ENCODE data around the gene MUC3A.

The MUC3A gene

GRCh38 chr7:100947792-100948191 is 1.5 kb upstream of the MUC3A start:
- no peak overlapping the region for H3K9ac ChIP-seq (ENCODE audit: low read depth, low read length)
- no peaks in the 10 kb centered on the region for H3K36me3 ChIP-seq (ENCODE audit: insufficient read depth, low read length)
- peaks cover 23% of the 10 kb centered on the region for H3K4me1 ChIP-seq (ENCODE audit: insufficient read depth, low read length)
- no peak overlapping the region for H3K4me3 ChIP-seq (ENCODE audit: low read length)
- H3K27me3 ChIP-seq (ENCODE audit: insufficient read depth, low read length) = no peaks in the 10 kb centered on the region
- H3K9me3 ChIP-seq (ENCODE audit: insufficient read depth, low read depth, low read length) = peaks cover 4% of the 10 kb centered on the region
- H3K27ac ChIP-seq (ENCODE audit: low read depth, low read length) = no peak overlapping the region
- WGBS = 98% methylated on average over 5 of the region's 5 CpGs

GRCh38 chr7:100949933-100950443 is 654 bp downstream of the MUC3A start:
- 48% methylated on average over 15 of the region's 15 CpGs for WGBS
- peak overlapping the region; percentile 5; the same call in 1 of the 2 replicates for H3K4me3 ChIP-seq (ENCODE audit: low read length)

GRCh38 chr7:100951172-100951571 is 1.8 kb downstream of the MUC3A start:
- Histone ChIP-seq H3K27ac (ENCODE audit: low read depth, low read length) (no peak overlapping the region), H3K27me3 (ENCODE audit: insufficient read depth, low read length) (no peaks in the 10 kb centered on the region), H3K4me3 (ENCODE audit: low read length) (no peak overlapping the region), H3K36me3 (ENCODE audit: insufficient read depth, low read length) (no peaks in the 10 kb centered on the region), H3K9ac (ENCODE audit: low read depth, low read length) (no peak overlapping the region), H3K9me3 (ENCODE audit: insufficient read depth, low read depth, low read length) (no peaks in the 10 kb centered on the region), H3K4me1 (ENCODE audit: insufficient read depth, low read length) (peaks cover 19% of the 10 kb centered on the region)
- WGBS = 18% methylated on average over 6 of the region's 6 CpGs

More at GRCh38 chr7:100949933-100950443, 654 bp downstream of the MUC3A start:
- H3K9ac ChIP-seq (ENCODE audit: low read depth, low read length) = no peak overlapping the region
- H3K36me3 ChIP-seq (ENCODE audit: insufficient read depth, low read length) = no peaks in the 10 kb centered on the region
- no peaks in the 10 kb centered on the region for H3K9me3 ChIP-seq (ENCODE audit: insufficient read depth, low read depth, low read length)
- no peak overlapping the region for H3K27ac ChIP-seq (ENCODE audit: low read depth, low read length)
- H3K4me1 ChIP-seq (ENCODE audit: insufficient read depth, low read length) = peaks cover 19% of the 10 kb centered on the region
- no peaks in the 10 kb centered on the region for H3K27me3 ChIP-seq (ENCODE audit: insufficient read depth, low read length)

- WGBS = 76% methylated on average over 15 of the region's 15 CpGs
- H3K27me3 ChIP-seq (ENCODE audit: insufficient read depth, low read length) = no peaks in the 10 kb centered on the region
Measured at GRCh38 chr7:100951888-100952560, 2.7 kb downstream of the MUC3A start.

GRCh38 chr7:100952641-100953040 is 3.3 kb downstream of the MUC3A start:
- H3K4me3 ChIP-seq (ENCODE audit: low read length) = no peak overlapping the region
- no peak overlapping the region for H3K9ac ChIP-seq (ENCODE audit: low read depth, low read length)
- H3K9me3 ChIP-seq (ENCODE audit: insufficient read depth, low read depth, low read length) = no peaks in the 10 kb centered on the region
- H3K4me1 ChIP-seq (ENCODE audit: insufficient read depth, low read length) = peaks cover 16% of the 10 kb centered on the region
- no peak overlapping the region for H3K27ac ChIP-seq (ENCODE audit: low read depth, low read length)
- no peaks in the 10 kb centered on the region for H3K27me3 ChIP-seq (ENCODE audit: insufficient read depth, low read length)
- no peaks in the 10 kb centered on the region for H3K36me3 ChIP-seq (ENCODE audit: insufficient read depth, low read length)
- WGBS = 86% methylated on average over 2 of the region's 2 CpGs

More at GRCh38 chr7:100951888-100952560, 2.7 kb downstream of the MUC3A start:
- Histone ChIP-seq H3K27ac (ENCODE audit: low read depth, low read length) (no peak overlapping the region), H3K4me3 (ENCODE audit: low read length) (no peak overlapping the region), H3K9me3 (ENCODE audit: insufficient read depth, low read depth, low read length) (no peaks in the 10 kb centered on the region), H3K36me3 (ENCODE audit: insufficient read depth, low read length) (no peaks in the 10 kb centered on the region), H3K9ac (ENCODE audit: low read depth, low read length) (no peak overlapping the region), H3K4me1 (ENCODE audit: insufficient read depth, low read length) (peaks cover 16% of the 10 kb centered on the region)

- Histone ChIP-seq H3K27ac (ENCODE audit: low read depth, low read length) (no peak overlapping the region), H3K4me3 (ENCODE audit: low read length) (no peak overlapping the region), H3K36me3 (ENCODE audit: insufficient read depth, low read length) (no peaks in the 10 kb centered on the region), H3K9ac (ENCODE audit: low read depth, low read length) (no peak overlapping the region), H3K27me3 (ENCODE audit: insufficient read depth, low read length) (no peaks in the 10 kb centered on the region; the same call in 1 of the 2 replicates), H3K9me3 (ENCODE audit: insufficient read depth, low read depth, low read length) (peaks cover 3% of the 10 kb centered on the region; the same call in 1 of the 2 replicates), H3K4me1 (ENCODE audit: insufficient read depth, low read length) (no peaks in the 10 kb centered on the region)
- WGBS = 67% methylated on average over 12 of the region's 12 CpGs
Measured at GRCh38 chr7:100957832-100958421, 8.6 kb downstream of the MUC3A start.

GRCh38 chr7:100959894-100960293 is 10.6 kb downstream of the MUC3A start:
- 68% methylated on average over 2 of the region's 2 CpGs for WGBS
- Histone ChIP-seq H3K9ac (ENCODE audit: low read depth, low read length) (no peak overlapping the region), H3K27me3 (ENCODE audit: insufficient read depth, low read length) (peaks cover 7% of the 10 kb centered on the region; the same call in 1 of the 2 replicates), H3K27ac (ENCODE audit: low read depth, low read length) (no peak overlapping the region), H3K36me3 (ENCODE audit: insufficient read depth, low read length) (no peaks in the 10 kb centered on the region), H3K4me1 (ENCODE audit: insufficient read depth, low read length) (0 out of 2 replicates have a peak, but pooled peaks cover 5% of the 10 kb centered on the region), H3K4me3 (ENCODE audit: low read length) (no peak overlapping the region), H3K9me3 (ENCODE audit: insufficient read depth, low read depth, low read length) (peaks cover 3% of the 10 kb centered on the region; the same call in 1 of the 2 replicates)

GRCh38 chr7:100962537-100962936 is 13.2 kb downstream of the MUC3A start:
- H3K9ac ChIP-seq (ENCODE audit: low read depth, low read length) = no peak overlapping the region
- no peaks in the 10 kb centered on the region for H3K36me3 ChIP-seq (ENCODE audit: insufficient read depth, low read length)
- H3K27ac ChIP-seq (ENCODE audit: low read depth, low read length) = no peak overlapping the region
- H3K4me3 ChIP-seq (ENCODE audit: low read length) = no peak overlapping the region
- H3K27me3 ChIP-seq (ENCODE audit: insufficient read depth, low read length) = peaks cover 26% of the 10 kb centered on the region
- H3K9me3 ChIP-seq (ENCODE audit: insufficient read depth, low read depth, low read length) = peaks cover 3% of the 10 kb centered on the region; the same call in 1 of the 2 replicates
- WGBS = 90% methylated on average over 3 of the region's 3 CpGs
- 0 out of 2 replicates have a peak, but pooled peaks cover 8% of the 10 kb centered on the region for H3K4me1 ChIP-seq (ENCODE audit: insufficient read depth, low read length)

- 74% methylated on average over 12 of the region's 12 CpGs for WGBS
- no peak overlapping the region for H3K27ac ChIP-seq (ENCODE audit: low read depth, low read length)
- H3K9ac ChIP-seq (ENCODE audit: low read depth, low read length) = no peak overlapping the region
- H3K4me3 ChIP-seq (ENCODE audit: low read length) = no peak overlapping the region
- peaks cover 12% of the 10 kb centered on the region for H3K4me1 ChIP-seq (ENCODE audit: insufficient read depth, low read length)
- H3K9me3 ChIP-seq (ENCODE audit: insufficient read depth, low read depth, low read length) = no peaks in the 10 kb centered on the region
- no peaks in the 10 kb centered on the region for H3K36me3 ChIP-seq (ENCODE audit: insufficient read depth, low read length)
- peaks cover 34% of the 10 kb centered on the region for H3K27me3 ChIP-seq (ENCODE audit: insufficient read depth, low read length)
Measured at GRCh38 chr7:100963386-100963785, 14.1 kb downstream of the MUC3A start.

- 84% methylated on average over 8 of the region's 8 CpGs for WGBS
Measured at GRCh38 chr7:100963874-100964273, 14.5 kb downstream of the MUC3A start.

GRCh38 chr7:100964630-100965029 is 15.3 kb downstream of the MUC3A start:
- H3K27me3 ChIP-seq (ENCODE audit: insufficient read depth, low read length) = peaks cover 37% of the 10 kb centered on the region
- H3K4me1 ChIP-seq (ENCODE audit: insufficient read depth, low read length) = peaks cover 16% of the 10 kb centered on the region
- no peaks in the 10 kb centered on the region for H3K9me3 ChIP-seq (ENCODE audit: insufficient read depth, low read depth, low read length)
- H3K36me3 ChIP-seq (ENCODE audit: insufficient read depth, low read length) = no peaks in the 10 kb centered on the region
- no peak overlapping the region for H3K9ac ChIP-seq (ENCODE audit: low read depth, low read length)
- H3K27ac ChIP-seq (ENCODE audit: low read depth, low read length) = no peak overlapping the region
- 68% methylated on average over 7 of the region's 7 CpGs for WGBS
- no peak overlapping the region for H3K4me3 ChIP-seq (ENCODE audit: low read length)

More at GRCh38 chr7:100963874-100964273, 14.5 kb downstream of the MUC3A start:
- no peaks in the 10 kb centered on the region for H3K9me3 ChIP-seq (ENCODE audit: insufficient read depth, low read depth, low read length)
- peaks cover 37% of the 10 kb centered on the region for H3K27me3 ChIP-seq (ENCODE audit: insufficient read depth, low read length)
- peaks cover 16% of the 10 kb centered on the region for H3K4me1 ChIP-seq (ENCODE audit: insufficient read depth, low read length)
- no peak overlapping the region for H3K4me3 ChIP-seq (ENCODE audit: low read length)
- no peaks in the 10 kb centered on the region for H3K36me3 ChIP-seq (ENCODE audit: insufficient read depth, low read length)
- H3K27ac ChIP-seq (ENCODE audit: low read depth, low read length) = no peak overlapping the region
- H3K9ac ChIP-seq (ENCODE audit: low read depth, low read length) = no peak overlapping the region

Measured in HUES64 (cell line).